Neuronal stem cell (in vitro differentiated cells): ENCODE results near the gene ENOX2.
"Not testable (repeated sequence)": the region's sequence is repeated elsewhere in the genome, so short reads cannot be mapped to it uniquely, and the experiment has no call there.

ENCODE experiments used
- DNase-seq: peaks from one replicate; pipeline ENCODE4 v3.0.0-alpha.2; 2013; ENCODE audit warnings: low spot score
- H2AFZ ChIP-seq: one replicate; pipeline ENCODE4 v1.6.1; 2013; ENCODE audit warnings: mild to moderate bottlenecking, low read length, inconsistent platforms
- H2AK5ac ChIP-seq: 2 replicates; pipeline ENCODE4 v1.6.1; 2013; ENCODE audit warnings: low read depth, mild to moderate bottlenecking, inconsistent platforms, low read length, moderate library complexity, mixed read lengths
- H2BK120ac ChIP-seq: 2 replicates; pipeline ENCODE4 v1.6.1; 2013; ENCODE audit warnings: low read depth, mild to moderate bottlenecking, inconsistent platforms, low read length, moderate library complexity, mixed read lengths
- H2BK12ac ChIP-seq: one replicate; pipeline ENCODE4 v1.6.1; 2013; ENCODE audit warnings: low read length, inconsistent platforms
- H2BK15ac ChIP-seq: 2 replicates; pipeline ENCODE4 v1.6.1; 2013; ENCODE audit warnings: mild to moderate bottlenecking, low read length, inconsistent platforms, mixed read lengths
- H2BK5ac ChIP-seq: one replicate; pipeline ENCODE4 v1.6.1; 2013; ENCODE audit warnings: inconsistent platforms, mild to moderate bottlenecking, low read length, moderate library complexity
- H3K14ac ChIP-seq: one replicate; pipeline ENCODE4 v1.6.1; 2013; ENCODE audit warnings: low read length, inconsistent platforms
- H3K18ac ChIP-seq: 2 replicates; pipeline ENCODE4 v1.6.1; 2013; ENCODE audit warnings: low read length, inconsistent platforms
- H3K23ac ChIP-seq: 2 replicates; pipeline ENCODE4 v1.6.1; 2013; ENCODE audit warnings: low read depth, mild to moderate bottlenecking, mixed read lengths, low read length, inconsistent platforms; ENCODE audit not compliant: poor library complexity
- H3K27ac ChIP-seq: replicated peaks from 3 replicates; pipeline ENCODE4 v1.5.1; 2013; ENCODE audit warnings: low read length, inconsistent platforms
- H3K27me3 ChIP-seq, 3 experiments: 2 replicates each; pipeline ENCODE4 v1.6.1; 2013; ENCODE audit warnings: low read length in 3 of 3, mild to moderate bottlenecking in 2 of 3, inconsistent platforms in 1 of 3, low read depth in 1 of 3, mixed read lengths in 1 of 3, moderate library complexity in 1 of 3; ENCODE audit not compliant: control insufficient read depth in 3 of 3, insufficient read depth in 3 of 3
- H3K36me3 ChIP-seq, 2 donors: replicated peaks in 1 of 2; 2 replicates each; pipeline ENCODE4 v1.6.1; 2013; ENCODE audit warnings: low read length in 2 of 2; ENCODE audit not compliant: control insufficient read depth in 2 of 2, insufficient read depth in 2 of 2
- H3K4ac ChIP-seq: 2 replicates; pipeline ENCODE4 v1.6.1; 2013; ENCODE audit warnings: inconsistent platforms, mild to moderate bottlenecking, low read length, moderate library complexity
- H3K4me1 ChIP-seq, 2 donors: 1 replicate in 1 of 2; 2 replicates in 1 of 2; pipeline ENCODE4 v1.6.1; 2013; ENCODE audit warnings: low read length in 2 of 2, low read depth in 1 of 2; ENCODE audit not compliant: control insufficient read depth in 2 of 2, insufficient read depth in 1 of 2
- H3K4me2 ChIP-seq: one replicate; pipeline ENCODE4 v1.6.1; 2013; ENCODE audit warnings: mild to moderate bottlenecking, low read length, inconsistent platforms; ENCODE audit not compliant: insufficient read depth, poor library complexity, severe bottlenecking
- H3K4me3 ChIP-seq, 2 donors: 2 replicates each; pipeline ENCODE4 v1.5.1; 2013; ENCODE audit warnings: low read length in 2 of 2, mild to moderate bottlenecking in 2 of 2, inconsistent platforms in 1 of 2, moderate library complexity in 1 of 2
- H3K79me1 ChIP-seq: one replicate; pipeline ENCODE4 v1.6.1; 2013; ENCODE audit warnings: low read depth, mild to moderate bottlenecking, inconsistent platforms, low read length, moderate library complexity
- H3K9ac ChIP-seq: one replicate; pipeline ENCODE4 v1.6.1; 2013; ENCODE audit warnings: mild to moderate bottlenecking, low read depth, low read length, inconsistent platforms; ENCODE audit not compliant: poor library complexity
- H3K9me3 ChIP-seq, 2 donors: replicated peaks in 1 of 2; 2 replicates each; pipeline versions ENCODE3 to v1.6.1; 2013; ENCODE audit warnings: low read length in 2 of 2, mild to moderate bottlenecking in 2 of 2, inconsistent platforms in 1 of 2, low read depth in 1 of 2, mixed read lengths in 1 of 2, moderate library complexity in 1 of 2; ENCODE audit not compliant: control insufficient read depth in 2 of 2, insufficient read depth in 1 of 2
- H4K8ac ChIP-seq: one replicate; pipeline ENCODE4 v1.6.1; 2013; ENCODE audit warnings: low read depth, mild to moderate bottlenecking, inconsistent platforms, low read length, moderate library complexity
- H4K91ac ChIP-seq: one replicate; pipeline ENCODE4 v1.6.1; 2013; ENCODE audit warnings: low read length, low read depth, mild to moderate bottlenecking, inconsistent platforms; ENCODE audit not compliant: poor library complexity
- WGBS, 2 donors: extraction: QIAGEN DNeasy Blood & Tissue Kit; methylation state at CpG; one replicate each; pipeline ENCODE4 v1.1.7; 2013; ENCODE audit warnings: missing lambda C conversion rate in 2 of 2, mixed read lengths in 1 of 2; ENCODE audit not compliant: insufficient read length in 2 of 2, insufficient replicate concordance in 1 of 2; ENCODE audit errors: extremely low coverage in 2 of 2; 5-methylcytosine and 5-hydroxymethylcytosine counted together

The ENOX2 gene

GRCh38 chrX:130937101-130937500, 34.1 kb upstream of the ENOX2 start:
- Histone ChIP-seq H3K9me3 (no peaks in the 10 kb centered on the region), H3K18ac (no peak overlapping the region), H3K79me1 (no peaks in the 10 kb centered on the region), H3K23ac (no peak overlapping the region), H2AFZ (no peak overlapping the region), H3K14ac (no peak overlapping the region), H3K4me2 (no peak overlapping the region), H4K8ac (no peak overlapping the region), H2AK5ac (no peak overlapping the region), H2BK5ac (no peak overlapping the region), H4K91ac (no peak overlapping the region), H3K27ac (no peak overlapping the region), H3K4ac (no peak overlapping the region), H3K4me3 (no peak overlapping the region), H3K36me3 (no peaks in the 10 kb centered on the region), H2BK120ac (no peak overlapping the region), H2BK15ac (no peak overlapping the region), H2BK12ac (no peak overlapping the region), H3K27me3 (no peaks in the 10 kb centered on the region), H3K9ac (no peak overlapping the region), H3K4me1 (no peaks in the 10 kb centered on the region)
- no peak for DNase-seq

GRCh38 chrX:130933358-130933757, 30.3 kb upstream of the ENOX2 start:
- no peaks in the 10 kb centered on the region for H3K79me1 ChIP-seq
- no peaks in the 10 kb centered on the region for H3K4me1 ChIP-seq
- WGBS, 2 donors, result no CpG with 5 or more reads among the region's 2 CpGs
- no peak overlapping the region for H3K9ac ChIP-seq
- no peak overlapping the region for H3K4me2 ChIP-seq
- no peak overlapping the region for H3K18ac ChIP-seq
- DNase-seq, result no peak
- no peak overlapping the region for H2AK5ac ChIP-seq
- no peak overlapping the region for H2BK120ac ChIP-seq
- no peaks in the 10 kb centered on the region for H3K27me3 ChIP-seq
- H2BK15ac ChIP-seq, result no peak overlapping the region
- no peak overlapping the region for H3K14ac ChIP-seq
- no peak overlapping the region for H3K27ac ChIP-seq
- H4K91ac ChIP-seq, result no peak overlapping the region
- no peak overlapping the region for H2BK12ac ChIP-seq
- H3K4ac ChIP-seq, result no peak overlapping the region
- no peak overlapping the region for H2AFZ ChIP-seq
- H4K8ac ChIP-seq, result no peak overlapping the region
- no peak overlapping the region for H3K23ac ChIP-seq
- H3K9me3 ChIP-seq, result no peaks in the 10 kb centered on the region
- no peaks in the 10 kb centered on the region for H3K36me3 ChIP-seq
- no peak overlapping the region for H2BK5ac ChIP-seq
- H3K4me3 ChIP-seq, result no peak overlapping the region

- not testable (repeated sequence) for H3K36me3 ChIP-seq, H3K14ac ChIP-seq, H3K9me3 ChIP-seq, H2BK120ac ChIP-seq, H2BK15ac ChIP-seq, H3K27ac ChIP-seq, H3K27me3 ChIP-seq, H2BK5ac ChIP-seq, H2BK12ac ChIP-seq, H3K4me1 ChIP-seq, H4K8ac ChIP-seq, H2AK5ac ChIP-seq, DNase-seq, H3K9ac ChIP-seq, H2AFZ ChIP-seq, H3K4me3 ChIP-seq, H3K18ac ChIP-seq, H4K91ac ChIP-seq, H3K79me1 ChIP-seq, H3K4me2 ChIP-seq, H3K23ac ChIP-seq, H3K4ac ChIP-seq
- no CpG with 5 or more reads among the region's 2 CpGs for WGBS, 2 donors
Measured at GRCh38 chrX:130920405-130920804, 17.4 kb upstream of the ENOX2 start.

GRCh38 chrX:130919676-130920075, 16.7 kb upstream of the ENOX2 start:
- WGBS, 2 donors, result no CpG with 5 or more reads among the region's 1 CpG
- H3K36me3 ChIP-seq, H3K27ac ChIP-seq, H3K4me1 ChIP-seq, H2AFZ ChIP-seq, H3K9ac ChIP-seq, H2BK15ac ChIP-seq, H2AK5ac ChIP-seq, H2BK5ac ChIP-seq, H2BK12ac ChIP-seq, H3K23ac ChIP-seq, H4K91ac ChIP-seq, DNase-seq, H3K14ac ChIP-seq, H3K79me1 ChIP-seq, H4K8ac ChIP-seq, H3K4me2 ChIP-seq, H3K4me3 ChIP-seq, H3K27me3 ChIP-seq, H3K4ac ChIP-seq, H2BK120ac ChIP-seq, H3K18ac ChIP-seq, H3K9me3 ChIP-seq: not testable (repeated sequence)
